NCI-H69 (cell line): ENCODE measurements around the gene SEPSECS.

Source experiments
- DNase-seq: peaks from one replicate; lab custom pipeline; 2025; lab: John Stamatoyannopoulos, UW

SEPSECS gene

DNA sequence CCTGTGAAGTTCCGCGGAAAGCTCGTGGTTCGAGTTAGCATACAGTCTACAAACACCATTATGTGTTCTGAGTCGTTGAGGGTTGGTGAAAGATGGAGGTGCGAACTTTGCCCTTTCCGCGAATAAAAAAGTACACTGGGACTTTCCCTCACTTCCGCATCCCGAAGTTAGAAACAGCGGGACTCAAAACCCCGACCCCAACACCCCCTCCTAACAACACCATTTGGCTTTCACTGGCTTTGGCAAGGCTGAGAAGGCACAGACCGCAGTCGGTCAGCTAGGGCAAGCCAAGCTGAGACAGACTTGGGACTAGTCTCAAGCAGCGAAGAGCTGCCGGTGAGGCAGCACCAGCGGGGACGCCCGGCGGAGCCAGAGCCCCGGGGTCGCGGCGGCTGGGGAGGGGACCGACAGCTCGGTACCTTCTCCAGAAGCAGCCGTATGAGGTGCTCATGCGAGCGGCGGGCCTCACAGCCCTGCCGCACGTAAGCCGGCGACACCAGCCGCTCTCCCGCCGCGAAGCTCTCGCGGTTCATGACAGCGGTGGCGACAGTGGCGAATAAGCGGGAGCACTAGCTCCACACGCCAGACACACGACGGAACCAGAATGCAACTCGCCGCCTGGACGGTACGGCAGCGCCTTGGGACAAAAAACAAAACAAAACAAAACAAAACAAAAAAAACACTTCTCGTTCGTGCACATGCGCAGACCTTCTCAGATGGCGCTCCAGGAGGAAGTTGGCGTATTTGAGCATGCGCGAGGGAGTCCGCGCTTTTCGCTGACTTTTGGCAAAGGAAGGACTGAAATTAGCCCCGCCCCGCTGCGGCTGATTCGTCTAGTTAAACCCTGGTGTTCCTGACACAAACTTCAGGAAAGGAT, at the start of gene SEPSECS:
Gene SEPSECS (minus strand): TSS at position 613 of the 877 bp plus-strand sequence. CDS start 80 bp downstream, at position 533.
- DNase-seq: peak; percentile 94

DNA sequence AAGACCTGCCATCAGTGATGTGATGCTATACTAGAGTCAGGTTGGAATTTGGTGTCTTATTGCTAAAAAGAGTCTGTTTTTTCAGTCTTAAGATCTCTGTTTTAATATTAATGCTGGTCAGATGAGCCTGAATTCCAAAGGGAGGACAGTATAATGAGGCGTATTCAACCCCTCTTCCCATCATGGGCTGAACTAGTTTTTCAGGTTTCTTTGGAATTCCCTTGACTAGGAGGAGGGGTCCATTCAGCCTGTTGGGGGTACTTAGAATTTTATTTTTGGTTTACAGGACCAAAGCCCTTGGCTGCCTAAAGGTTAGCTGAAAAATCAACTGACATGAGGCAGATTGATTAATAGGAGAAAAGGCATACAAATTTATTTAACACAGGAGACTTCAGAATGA, 49.5 kb upstream of the SEPSECS start:
- no peak for DNase-seq

DNA sequence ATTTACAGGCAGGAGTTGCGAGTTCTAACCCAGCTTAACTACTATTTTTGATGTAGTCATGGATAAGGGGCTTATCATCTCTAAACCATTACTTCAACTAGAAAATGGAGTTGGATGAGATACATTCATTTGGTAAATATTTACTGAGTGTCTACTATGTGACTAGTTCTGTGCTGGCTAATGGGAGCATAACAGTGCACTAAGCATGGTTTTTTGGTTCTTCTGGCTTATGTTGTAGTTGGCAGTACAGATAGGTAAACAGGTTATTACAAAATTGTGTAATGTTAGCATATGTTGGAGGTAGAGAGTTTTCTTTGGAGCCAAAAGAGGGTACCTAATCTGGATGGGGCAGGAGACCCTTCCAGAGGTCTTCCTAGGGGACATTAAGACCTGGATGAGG, 47.7 kb upstream of the SEPSECS start:
- no peak for DNase-seq

DNA sequence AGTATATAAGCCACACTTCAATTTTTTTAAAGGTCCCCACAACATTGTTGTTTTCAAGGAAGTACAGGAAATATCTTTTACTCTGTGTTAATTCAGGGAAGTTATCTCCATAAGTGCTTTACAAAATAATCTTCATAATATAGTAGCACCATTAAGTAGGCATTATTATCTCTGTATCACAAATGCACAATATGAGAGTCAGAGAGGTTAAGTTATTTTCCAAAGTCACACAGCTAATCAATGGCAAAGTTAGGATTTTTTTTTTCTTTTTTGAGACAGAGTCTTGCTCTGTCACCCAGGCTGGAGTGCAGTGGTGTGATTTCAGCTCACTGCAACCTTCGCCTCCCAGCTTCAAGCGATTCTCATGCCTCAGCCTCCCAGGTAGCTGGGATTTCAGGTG, 38.5 kb upstream of the SEPSECS start:
- DNase-seq: no peak

DNA sequence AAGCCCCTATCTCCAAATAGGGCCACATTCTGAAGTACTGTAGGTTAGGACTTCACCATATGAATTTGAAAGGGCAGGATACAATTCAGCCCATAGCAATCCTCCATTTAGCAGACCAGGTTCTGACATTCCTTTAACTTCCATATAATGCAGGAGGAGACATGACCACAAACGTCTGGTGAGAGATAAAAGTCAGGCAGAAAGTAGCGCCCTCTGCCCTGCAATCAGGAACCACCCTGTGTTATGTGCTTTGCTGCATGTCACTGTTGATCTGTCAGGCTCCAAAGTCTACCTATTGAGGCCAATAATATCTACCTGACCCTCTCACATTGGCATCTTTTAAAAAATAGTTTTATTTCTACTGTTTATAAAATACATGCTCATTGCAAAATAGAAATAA, 30.2 kb upstream of the SEPSECS start:
- DNase-seq: no peak

DNA sequence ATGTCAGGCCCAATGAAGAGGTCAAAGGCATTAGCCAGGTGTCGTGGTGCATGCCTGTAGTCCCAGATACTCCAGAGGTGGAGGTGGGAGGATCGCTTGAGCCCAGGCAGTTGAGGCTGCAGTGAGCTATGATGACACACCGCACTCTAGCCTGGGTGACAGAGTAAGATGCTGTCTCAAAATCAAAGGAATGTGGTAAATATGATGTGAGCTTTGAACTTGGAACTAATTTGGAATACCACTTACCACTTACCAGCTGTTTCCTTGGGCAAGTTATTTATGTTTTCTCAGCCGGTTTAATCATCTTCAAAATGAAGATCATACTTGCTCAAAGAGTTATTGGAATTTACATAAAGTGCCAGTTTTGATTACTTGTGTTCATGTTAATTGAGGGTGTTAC, 23.8 kb upstream of the SEPSECS start:
- DNase-seq: no peak

DNA sequence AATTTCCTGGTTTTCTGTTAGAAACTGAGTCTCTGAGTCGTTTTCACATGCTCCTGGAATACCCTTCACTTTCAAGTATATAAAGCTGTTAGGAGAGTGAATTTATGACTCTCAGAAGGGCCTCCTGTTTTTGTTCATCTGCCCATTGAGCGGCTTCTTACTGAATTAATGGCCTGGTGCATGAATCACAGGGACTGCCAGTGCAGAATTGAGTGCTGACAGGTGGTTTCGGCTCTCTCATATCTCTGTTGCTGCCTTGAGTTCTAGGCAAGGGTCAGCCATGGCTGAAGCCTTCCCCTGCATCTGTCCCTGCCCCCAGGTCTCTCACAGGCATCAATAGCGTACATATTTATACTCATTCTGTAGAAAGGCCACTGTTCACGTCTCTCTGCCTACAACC, 22.7 kb upstream of the SEPSECS start:
- DNase-seq: no peak

DNA sequence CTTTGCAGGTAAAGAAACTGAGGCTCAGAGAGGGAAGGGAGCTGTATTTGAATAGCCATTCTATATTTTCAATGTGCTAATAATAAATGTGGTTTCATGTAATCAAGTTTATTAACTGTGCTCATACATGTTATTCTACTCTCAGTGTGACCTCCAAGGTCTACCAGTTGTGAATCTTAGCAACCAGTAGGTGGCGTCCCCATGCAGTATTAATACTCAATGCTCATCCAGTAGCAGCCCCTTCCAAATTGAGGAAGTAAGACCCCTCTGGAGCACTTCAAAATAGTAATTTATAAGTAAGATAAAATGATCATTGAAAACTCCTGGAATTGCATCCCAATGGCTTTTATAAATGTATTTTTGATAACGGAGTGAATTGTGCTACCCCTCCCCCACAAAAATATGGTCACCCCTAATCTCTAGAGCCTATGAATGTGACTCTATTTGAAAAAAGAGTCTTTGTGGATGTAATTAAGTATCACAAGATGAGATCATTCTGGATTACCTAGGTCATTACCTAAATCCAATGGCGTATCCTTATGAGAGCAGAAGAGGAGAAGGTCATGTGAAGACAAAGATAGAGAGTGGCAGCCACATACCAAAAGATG, 20.4 kb upstream of the SEPSECS start:
- DNase-seq: peak; percentile 56

DNA sequence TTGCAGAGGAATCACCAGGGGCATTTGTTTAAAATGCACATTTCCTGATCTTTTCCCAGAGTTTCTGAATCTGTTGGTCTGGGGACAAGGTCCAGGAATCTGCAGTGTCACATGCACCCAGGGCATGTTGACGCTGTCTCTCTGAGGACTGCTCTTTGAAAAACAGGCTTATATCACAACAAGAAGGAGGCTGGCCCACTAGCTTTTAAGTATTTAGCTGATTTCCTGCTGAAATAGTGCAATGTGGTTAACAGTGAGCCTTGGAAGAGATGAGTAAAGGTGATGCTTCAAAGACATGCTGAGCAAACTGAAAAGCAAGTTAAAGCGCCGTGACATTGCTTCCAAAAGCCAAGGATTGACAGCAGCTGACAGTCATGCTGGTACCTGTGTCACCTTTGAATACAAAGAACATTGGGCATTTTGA, 18.6 kb upstream of the SEPSECS start:
- no peak for DNase-seq

DNA sequence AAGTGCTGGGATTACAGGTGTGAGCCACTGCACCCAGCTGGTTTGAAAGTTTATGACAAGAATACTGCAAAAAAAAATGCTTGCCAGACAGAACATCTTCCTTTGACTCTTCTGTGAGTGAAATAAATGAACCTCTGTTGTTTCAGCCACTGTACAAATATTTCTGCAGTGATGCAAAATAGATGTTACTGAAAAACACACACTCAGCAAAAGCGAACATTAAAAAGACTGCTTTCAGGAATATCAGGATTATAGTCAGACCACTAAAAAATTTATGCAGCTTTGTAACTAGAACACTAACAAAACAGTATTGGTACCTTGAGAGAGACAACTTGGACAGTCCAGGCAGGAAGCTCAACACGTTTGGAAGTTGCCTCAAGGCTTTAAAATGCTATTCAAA, 16.9 kb upstream of the SEPSECS start:
- no peak for DNase-seq

DNA sequence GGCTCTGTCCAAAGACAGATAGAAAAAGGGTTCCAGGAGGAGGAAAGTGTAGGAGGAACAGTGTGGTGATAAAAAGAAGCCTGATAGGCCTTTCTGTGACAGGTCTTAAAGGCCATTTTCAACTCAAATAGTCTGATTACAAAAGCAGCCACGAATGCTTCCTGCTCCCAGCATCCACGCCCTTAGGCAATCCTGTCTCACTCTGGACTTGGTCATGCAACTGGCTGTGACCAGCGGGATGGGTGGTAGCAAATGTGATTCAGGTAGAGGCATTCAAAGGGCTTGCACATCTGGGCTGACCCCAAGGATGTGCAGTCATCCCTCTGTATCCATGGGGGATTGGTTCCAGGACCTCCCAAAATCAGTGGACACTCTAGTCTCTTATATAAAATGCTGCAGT, 14.4 kb upstream of the SEPSECS start:
- peak; percentile 31 for DNase-seq

DNA sequence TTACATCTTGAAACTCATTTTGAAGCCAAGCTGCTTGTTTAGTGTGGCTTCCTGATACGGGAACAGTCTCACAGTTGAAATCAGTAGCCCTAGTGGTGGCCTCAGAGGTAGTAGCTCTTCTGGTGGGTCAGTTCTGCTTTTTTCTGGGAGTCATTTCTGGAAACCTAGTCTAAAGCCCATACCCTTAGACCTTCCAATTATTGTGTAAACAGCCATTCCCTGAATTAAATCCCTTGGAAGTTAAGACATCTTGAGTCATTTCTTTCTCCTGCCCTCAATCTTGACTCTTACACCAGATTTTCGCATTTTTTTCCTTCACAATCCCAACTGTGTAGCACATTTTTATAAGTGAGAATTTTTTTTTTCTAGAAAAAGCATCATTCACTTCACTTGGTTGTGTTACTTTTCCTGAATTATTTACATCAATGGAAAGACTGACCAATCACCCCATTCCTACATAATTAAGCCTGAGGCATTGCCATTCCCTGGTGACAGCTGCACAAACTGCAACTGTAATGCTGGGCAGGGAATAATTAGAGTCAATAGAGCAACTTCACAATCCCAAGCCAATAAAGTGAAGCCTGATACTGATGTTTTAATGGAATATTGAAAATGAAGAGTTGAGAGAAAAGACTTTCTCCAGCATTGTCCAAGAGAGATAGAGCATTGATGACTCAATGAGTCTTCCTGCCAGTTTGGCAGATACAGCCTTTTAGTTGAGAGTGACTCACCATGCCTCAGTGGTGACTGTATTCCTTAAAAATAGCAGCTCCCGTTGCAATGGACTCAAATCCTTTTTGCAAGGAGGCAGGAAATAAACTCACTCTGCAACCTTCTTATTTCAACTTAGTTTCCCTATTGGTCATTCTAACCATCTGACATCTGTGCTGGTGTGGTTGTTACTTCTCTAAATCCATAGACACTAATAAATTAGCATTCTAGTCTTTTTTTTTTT, 13.0 kb upstream of the SEPSECS start:
- peak; percentile 48 for DNase-seq

DNA sequence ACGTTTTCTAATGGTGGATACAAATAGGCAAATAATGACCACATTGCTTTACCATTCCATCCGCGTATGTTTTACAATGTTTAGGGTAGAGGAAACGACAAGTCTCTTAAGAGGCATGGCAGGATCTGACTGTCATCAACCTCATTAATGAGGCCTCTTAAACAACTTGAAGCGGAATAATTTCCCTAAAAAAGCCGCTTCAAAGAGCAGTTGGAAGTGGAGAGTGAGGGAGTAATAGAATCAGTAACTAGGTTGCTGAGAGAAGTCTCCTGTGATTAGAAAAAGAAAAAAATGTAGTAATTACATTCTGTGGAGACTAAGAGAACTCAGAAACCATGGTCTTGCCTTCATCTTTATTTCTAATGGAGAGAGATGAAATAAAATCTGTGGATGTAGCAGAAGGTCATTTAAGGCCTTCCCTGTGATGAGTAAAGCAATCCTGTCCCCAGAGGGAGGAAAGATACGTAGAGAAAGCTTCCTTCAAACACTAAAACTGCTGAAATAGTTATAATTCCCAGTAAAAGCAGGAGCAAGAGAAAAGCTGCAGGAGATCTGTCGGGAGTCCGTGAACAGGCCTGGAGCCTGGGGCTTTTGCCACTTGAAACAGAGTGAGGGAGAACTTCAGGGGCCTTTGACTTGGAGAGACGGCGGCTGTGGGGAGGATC, 11.1 kb upstream of the SEPSECS start:
- no peak for DNase-seq

DNA sequence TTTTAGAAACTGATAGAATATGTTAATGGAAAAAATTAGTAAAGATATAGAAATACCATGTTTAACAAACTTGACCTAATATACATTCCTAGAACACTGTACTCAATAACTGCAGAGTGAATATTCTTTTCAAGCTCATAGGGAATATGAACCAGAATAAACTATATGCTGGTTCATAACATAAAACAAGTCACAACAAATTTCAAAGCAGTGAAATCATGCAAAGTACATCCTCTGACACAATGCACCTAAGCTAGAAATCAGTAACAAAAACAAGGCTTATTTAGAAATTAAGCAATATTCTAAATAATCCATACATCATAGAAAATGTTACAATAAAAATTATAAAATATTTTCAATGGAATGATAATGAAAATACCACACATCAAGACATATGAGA, 9.2 kb upstream of the SEPSECS start:
- no peak for DNase-seq

DNA sequence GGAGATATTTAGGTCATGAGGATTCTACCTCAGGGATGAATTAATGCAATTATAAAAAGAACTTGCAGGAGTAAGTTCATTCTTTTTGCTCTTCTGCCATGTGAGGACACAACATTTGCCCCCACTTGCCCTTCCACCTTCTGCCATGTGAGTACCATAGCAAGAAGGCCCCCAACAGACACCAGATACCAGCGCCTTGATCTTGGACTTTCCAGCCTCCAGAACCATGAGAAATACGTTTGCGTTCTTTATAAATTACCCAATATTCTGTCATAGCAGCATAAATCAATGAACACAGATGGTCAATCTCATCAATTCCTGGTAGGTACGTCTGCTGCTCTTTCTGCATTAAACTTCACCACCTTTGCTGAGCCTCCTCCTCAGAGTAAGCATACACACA, 5.7 kb upstream of the SEPSECS start:
- no peak for DNase-seq

DNA sequence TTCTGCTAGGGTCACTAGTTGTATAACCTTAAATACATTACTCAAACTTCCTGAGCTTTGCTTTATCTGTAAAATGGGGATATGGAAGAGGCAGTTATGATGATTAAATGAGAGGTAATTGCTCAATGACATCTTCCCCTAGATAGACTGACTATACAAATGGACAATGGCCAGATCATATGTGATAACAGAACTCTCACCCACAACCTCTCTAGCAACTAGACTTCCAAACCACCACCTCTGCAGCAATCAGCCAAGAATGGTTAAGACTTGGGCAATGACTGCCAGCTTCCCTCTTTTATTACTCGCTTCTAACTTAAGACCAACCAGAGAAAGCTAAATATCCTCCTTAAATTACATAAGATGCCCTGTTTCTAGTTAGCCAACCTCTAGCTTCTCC, 2.9 kb upstream of the SEPSECS start:
- no peak for DNase-seq

DNA sequence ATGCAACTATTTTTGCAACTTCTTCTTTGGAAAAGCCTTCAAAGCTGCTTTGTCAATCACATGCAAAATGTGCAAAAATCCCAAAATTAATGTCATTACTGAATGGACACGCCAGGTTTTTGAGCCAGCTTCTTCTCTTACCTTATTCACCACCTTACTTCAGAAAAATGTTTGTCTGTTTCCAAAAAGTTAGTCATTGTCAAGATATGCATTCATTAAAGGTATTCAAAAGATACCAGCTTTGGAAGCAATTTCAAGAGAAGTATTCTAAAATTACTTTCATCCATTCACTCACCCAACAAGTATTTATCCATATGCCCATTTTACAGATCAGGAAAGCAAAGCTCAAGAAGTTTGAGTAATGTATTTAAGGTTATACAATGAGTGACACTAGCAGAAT, 2.3 kb upstream of the SEPSECS start:
- DNase-seq: no peak

DNA sequence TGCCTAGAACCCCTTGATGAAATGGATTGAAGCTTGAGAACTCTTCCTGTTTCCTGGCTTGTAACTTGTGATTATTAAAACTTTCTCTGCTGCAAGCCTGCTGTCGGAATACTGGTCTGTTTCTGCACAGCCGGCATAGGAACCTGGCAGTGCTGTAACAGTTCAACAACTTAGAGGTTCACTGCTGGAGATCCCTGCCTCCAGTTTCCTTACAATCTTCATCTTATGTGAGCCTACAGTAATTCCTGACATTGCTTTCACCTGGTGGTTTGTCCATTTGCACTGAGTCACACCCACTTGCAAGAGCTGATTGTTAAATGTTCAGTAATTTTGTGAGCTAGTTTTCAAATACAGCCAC, 1.3 kb upstream of the SEPSECS start:
- peak; percentile 7 for DNase-seq

DNA sequence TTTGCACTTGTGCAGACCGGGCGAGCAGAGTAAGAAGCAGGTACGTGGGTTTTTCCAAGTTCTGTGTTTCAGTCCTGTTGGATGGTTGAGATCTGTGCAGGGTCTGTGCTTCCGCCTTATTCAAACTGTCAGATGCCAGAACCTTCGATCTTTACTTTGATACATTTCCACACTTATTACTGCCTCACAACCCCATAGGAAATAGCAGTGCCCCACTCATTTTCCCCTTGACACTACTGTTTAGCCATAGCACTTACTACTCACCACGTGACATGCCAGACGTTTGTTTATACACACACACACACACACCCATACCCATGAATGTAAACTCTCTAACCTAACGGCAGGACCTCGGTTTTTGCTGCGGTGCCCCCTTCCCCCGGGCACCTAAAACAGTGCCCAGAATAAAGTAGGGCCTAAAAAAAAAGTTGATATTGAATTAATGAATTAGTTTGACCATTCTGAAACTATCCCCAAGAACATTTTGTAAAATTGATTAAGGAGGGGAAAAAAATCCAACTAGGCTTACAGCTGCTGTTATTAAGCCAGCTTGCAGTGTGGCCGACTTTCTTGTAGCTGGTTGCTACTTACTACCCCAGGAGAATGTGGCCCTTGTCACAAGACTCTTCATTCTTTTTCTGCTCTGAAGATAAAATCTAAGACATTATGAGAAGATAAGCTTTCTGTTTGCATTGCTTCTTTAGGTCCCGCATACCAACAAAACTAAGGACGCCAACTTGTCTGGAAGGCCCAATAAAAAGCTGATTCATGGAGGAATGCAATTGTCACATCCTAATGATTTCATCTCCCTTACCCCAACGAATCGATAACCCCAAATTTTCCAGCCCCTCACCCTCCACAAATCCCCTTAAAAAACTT, 704 bp upstream of the SEPSECS start:
- DNase-seq: peak; percentile 63

DNA sequence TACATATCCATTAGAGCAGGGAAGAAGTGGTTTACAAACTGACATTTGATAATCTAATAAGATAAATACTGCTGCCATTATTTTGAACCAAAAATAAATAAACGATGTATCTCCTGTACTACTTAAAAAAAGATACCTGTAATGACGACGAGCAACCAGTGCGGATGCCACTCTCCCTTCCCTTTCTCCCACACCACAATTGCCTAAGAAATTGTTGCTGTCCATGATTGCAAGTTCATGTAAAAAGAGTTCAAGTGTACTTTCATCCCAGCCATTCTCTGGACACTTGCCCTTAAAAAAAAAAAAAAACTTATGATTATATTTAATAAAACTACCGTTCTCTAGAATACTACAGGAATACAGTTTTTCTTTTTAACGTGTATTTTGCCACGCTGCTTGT, 1.4 kb downstream of the SEPSECS start:
- DNase-seq: no peak

DNA sequence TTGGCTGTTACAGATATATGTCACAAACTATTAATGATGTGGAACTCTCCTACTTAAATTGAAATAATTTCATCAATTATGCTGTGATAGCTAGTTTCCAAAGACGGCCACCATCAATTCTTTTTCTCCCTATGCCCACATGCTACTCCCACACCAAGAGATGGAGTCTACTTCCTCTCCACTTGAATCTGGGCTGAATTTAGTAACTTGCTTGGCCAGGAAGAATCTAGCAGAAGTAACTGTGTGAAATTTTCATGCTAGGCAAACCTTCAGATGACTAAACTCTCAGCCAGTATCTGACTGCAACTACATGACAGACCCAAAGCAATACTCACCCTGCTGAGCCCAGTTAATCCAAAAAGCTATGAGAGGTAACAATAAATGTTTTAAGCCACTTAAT, 3.2 kb downstream of the SEPSECS start:
- DNase-seq: no peak
